Stimulated activated naive CD8-positive, alpha-beta T cell treated with anti-CD3 and anti-CD28 coated beads, Interleukin-15, amount 100 ng/mL, for 72 hours (primary cell): ENCODE measurements around the gene KIRREL3.

Source experiments
- ATAC-seq: fragments of 150-1000 bp; cut with Tn5 transposase; 2 replicates; pipeline ENCODE4 v1.10.0; 2021; ENCODE audit warnings: mild to moderate bottlenecking, moderate library complexity
- DNase-seq, 2 donors: peaks; one replicate each; pipeline ENCODE4 v3.0.0; 2021 to 2022
- H3K27ac Mint-ChIP-seq, 2 donors: one replicate each; pipeline ENCODE4 v1.8.0; 2022; ENCODE audit warnings: mild to moderate bottlenecking in 2 of 2, mixed read lengths in 2 of 2, moderate library complexity in 2 of 2
- H3K27me3 Mint-ChIP-seq: one replicate; pipeline ENCODE4 v1.8.0; 2022; ENCODE audit warnings: mixed read lengths
- H3K4me1 Mint-ChIP-seq: one replicate; pipeline ENCODE4 v1.8.0; 2022; ENCODE audit warnings: mild to moderate bottlenecking, mixed read lengths
- H3K4me3 Mint-ChIP-seq, 2 donors: one replicate each; pipeline ENCODE4 v1.8.0; 2022; ENCODE audit warnings: mild to moderate bottlenecking in 2 of 2, mixed read lengths in 2 of 2, moderate library complexity in 1 of 2
- H3K9me3 Mint-ChIP-seq, 2 donors: one replicate each; pipeline ENCODE4 v1.8.0; 2022; ENCODE audit warnings: mixed read lengths in 2 of 2

KIRREL3 gene

DNA sequence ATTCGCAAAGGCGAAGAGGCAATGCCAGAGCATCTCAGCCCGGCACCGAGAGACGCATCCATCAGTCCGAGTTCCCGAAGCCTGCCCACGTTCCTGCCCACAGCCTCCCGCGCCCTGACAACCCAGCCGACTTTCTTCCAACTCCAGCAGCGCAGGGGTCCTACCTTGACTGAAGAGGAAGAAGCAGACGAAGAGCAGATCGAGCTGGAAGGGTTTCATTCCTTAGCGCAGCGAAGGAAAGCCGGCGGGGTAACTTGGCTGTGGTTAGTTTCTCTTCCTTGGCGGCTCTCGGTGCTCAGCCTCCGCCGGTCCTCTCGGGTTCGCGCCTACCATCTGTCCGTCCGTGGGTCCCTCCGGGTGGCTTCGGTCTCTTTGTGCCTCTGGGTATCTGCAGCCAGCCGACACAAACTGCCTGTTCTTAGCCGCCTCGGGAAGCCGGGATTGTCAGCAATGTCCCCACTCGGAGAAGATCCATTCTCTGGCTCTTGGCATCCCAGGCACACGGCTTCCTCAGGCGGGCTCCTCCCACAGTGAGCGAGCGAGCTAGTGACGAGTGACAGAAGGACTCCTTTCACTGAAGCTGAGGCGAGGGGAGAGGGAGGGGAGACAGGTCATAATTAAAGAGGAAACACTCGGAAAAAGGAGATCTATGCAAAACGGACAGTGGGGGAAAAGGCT, at the start of gene KIRREL3:
KIRREL3 (minus strand) TSS at position 480 of the 678 bp plus-strand sequence.
- Mint-ChIP-seq H3K4me1 (no peaks in the 10 kb centered on the region), H3K27me3 (no peaks in the 10 kb centered on the region), H3K9me3 (no peaks in the 10 kb centered on the region), H3K27ac (no peak within 1 kb of the TSS), H3K4me3 (no peak within 1 kb of the TSS)
- DNase-seq (no peak), ATAC-seq (no peak)

DNA sequence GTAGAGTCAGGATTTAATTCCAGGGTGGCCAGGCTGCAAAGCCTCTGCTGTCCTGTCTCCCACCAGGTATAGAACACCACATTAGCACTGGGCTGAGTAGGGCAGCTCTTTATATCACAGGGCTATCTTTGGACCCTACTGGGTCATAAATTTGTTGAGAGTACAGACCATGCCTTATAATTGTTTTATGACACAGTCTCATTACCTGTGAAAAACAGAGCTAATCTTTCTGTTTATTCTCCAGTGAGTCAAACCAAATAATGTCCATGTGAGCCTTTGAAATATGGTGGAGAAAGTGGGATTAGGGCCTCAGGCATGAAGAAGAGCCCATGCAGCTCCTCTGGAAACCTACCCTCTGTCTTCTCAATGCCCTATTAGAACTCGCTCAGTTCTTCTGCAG, 49.6 kb upstream of the KIRREL3 start:
- DNase-seq, result no peak
- H3K27me3 Mint-ChIP-seq, result no peaks in the 10 kb centered on the region
- no peaks in the 10 kb centered on the region for H3K9me3 Mint-ChIP-seq
- no peak overlapping the region for H3K4me3 Mint-ChIP-seq
- H3K4me1 Mint-ChIP-seq, result no peaks in the 10 kb centered on the region
- ATAC-seq, result peak; percentile 31
- H3K27ac Mint-ChIP-seq, result no peak overlapping the region

DNA sequence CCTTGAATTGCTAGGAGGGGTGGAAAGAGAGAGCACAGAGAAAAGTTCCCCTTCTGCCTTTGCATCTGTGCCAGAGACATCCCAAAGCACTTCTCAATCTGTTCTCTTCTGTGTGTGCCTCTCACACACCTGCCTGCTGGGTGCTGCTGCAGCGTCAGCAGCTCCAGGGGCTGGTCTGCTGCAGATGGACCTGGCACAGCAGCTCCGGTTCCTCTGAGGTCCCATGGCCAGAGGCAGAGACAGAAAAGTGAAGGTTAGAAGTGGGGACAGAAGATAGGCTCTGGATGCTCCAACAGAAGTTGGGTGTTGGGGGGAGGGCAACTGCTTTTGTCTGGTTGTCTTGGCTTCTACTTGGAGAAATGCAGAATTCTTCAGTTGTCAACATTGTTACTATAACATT, 48.9 kb upstream of the KIRREL3 start:
- no peaks in the 10 kb centered on the region for H3K27me3 Mint-ChIP-seq
- H3K27ac Mint-ChIP-seq, result no peak overlapping the region
- no peak for ATAC-seq
- no peaks in the 10 kb centered on the region for H3K4me1 Mint-ChIP-seq
- H3K4me3 Mint-ChIP-seq, result no peak overlapping the region
- DNase-seq, result no peak
- H3K9me3 Mint-ChIP-seq, result no peaks in the 10 kb centered on the region

DNA sequence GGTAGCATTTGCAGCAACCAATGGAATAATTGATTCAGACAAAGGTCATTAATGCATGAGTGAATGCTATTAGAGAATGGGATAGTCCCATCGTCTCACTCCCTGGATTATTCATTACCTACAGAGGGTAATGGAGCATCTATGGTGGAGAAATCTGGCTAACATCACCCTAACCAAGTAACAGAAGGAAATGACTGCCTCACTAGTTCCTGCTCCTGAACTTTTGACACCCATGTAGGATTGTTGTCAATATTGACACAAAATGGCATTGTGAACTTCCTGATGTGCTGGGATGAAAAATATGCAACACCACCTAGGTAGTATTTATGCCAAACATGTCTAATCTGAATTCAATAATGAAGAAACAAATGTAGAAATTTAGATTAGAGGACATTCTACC, 44.0 kb upstream of the KIRREL3 start:
- Mint-ChIP-seq H3K4me3 (no peak overlapping the region), H3K27ac (no peak overlapping the region), H3K9me3 (no peaks in the 10 kb centered on the region), H3K4me1 (no peaks in the 10 kb centered on the region), H3K27me3 (no peaks in the 10 kb centered on the region)
- ATAC-seq (no peak), DNase-seq (no peak)

DNA sequence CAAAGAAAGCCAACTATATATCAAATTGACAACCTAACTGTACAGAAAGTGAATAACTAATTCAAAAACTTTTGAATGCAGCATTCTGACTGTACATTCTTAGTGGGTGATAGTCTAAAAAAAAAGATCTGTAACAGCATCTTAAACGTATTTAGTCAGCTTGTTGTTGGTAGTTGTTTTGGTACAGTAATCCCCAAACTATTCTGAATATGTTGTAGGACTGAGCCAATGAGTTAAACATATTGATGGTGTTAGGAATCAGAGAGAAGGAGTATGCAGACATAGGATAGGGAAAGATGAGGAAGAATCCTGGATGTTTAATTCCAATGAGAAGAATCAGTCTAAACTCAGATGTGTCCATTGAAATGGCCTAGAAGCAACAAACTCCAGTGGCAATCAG, 41.9 kb upstream of the KIRREL3 start:
- Mint-ChIP-seq H3K9me3 (no peaks in the 10 kb centered on the region), H3K27me3 (no peaks in the 10 kb centered on the region), H3K4me3 (no peak overlapping the region), H3K27ac (no peak overlapping the region), H3K4me1 (no peaks in the 10 kb centered on the region)
- DNase-seq (no peak), ATAC-seq (no peak)

DNA sequence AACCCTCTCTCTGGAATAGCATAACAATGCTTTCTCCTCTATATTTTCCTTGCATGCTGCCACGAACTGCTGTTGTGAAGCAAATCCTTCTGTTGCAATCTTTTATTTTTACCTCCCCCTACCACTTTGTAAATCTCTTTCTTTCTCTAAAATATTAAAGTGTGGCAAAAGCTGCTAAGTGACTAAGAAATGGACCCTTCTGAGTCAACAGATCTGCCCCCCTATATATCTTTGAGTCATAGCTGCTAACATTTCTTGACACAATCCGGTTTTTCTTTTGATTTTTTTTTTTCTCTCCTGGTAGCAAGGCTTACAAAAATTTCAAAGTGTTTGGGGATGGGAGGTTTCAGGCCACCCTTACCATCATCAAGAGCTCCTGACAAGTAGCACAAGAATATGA, 39.0 kb upstream of the KIRREL3 start:
- H3K27me3 Mint-ChIP-seq, result no peaks in the 10 kb centered on the region
- DNase-seq, result no peak
- H3K4me3 Mint-ChIP-seq, result no peak overlapping the region

DNA sequence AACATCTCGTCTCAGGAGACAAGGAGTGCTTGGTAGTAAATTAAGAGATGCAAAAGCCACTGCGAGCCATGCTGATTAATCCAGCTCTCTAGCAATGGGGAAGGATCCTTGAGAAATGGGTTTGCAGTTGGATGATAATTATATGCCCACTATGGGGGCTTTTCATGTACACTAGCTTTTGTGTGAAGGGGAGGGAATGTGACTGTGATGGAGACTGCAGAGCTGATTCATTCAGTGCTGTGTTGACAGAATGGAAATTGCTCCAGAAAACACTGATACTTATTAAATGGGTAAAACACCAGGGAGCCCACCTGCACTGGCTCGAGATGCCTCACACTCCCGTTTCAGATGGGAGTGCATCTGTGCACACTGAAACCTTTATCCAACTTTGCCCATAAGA, 37.0 kb upstream of the KIRREL3 start:
- Mint-ChIP-seq H3K4me3 (no peak overlapping the region), H3K27me3 (no peaks in the 10 kb centered on the region), H3K4me1 (no peaks in the 10 kb centered on the region), H3K27ac (no peak overlapping the region), H3K9me3 (peaks cover 0 to 7% of the 10 kb centered on the region in 2 donors)
- ATAC-seq (no peak), DNase-seq (no peak)

More for the DNA sequence above, 39.0 kb upstream of the KIRREL3 start:
- H3K27ac Mint-ChIP-seq, result no peak overlapping the region
- H3K9me3 Mint-ChIP-seq, result no peaks in the 10 kb centered on the region
- H3K4me1 Mint-ChIP-seq, result no peaks in the 10 kb centered on the region
- ATAC-seq, result no peak

DNA sequence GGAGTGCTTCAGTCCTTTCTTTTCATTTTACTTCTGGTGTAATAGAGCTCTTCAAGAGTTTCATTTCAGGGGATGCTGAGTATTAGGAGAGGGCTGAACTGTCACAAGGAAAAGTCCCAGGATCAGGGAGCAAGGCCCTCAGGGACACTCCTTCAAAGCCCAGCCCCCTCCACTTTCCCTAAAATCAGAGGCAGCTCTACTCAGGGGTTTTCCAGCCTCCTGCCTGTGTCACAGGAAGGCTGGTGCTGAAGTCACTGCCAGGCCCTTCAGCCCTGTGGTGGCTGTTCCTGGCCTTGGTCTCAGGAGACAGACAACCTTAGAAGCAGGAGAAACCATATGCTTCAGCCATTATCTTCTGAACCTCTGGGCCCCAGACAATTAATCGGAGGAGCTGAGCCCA, 36.4 kb upstream of the KIRREL3 start:
- H3K27me3 Mint-ChIP-seq, result no peaks in the 10 kb centered on the region
- DNase-seq (no peak), ATAC-seq (no peak)
- H3K9me3 Mint-ChIP-seq, result peaks cover 0 to 7% of the 10 kb centered on the region in 2 donors
- no peak overlapping the region for H3K4me3 Mint-ChIP-seq
- H3K27ac Mint-ChIP-seq, result no peak overlapping the region
- no peaks in the 10 kb centered on the region for H3K4me1 Mint-ChIP-seq

DNA sequence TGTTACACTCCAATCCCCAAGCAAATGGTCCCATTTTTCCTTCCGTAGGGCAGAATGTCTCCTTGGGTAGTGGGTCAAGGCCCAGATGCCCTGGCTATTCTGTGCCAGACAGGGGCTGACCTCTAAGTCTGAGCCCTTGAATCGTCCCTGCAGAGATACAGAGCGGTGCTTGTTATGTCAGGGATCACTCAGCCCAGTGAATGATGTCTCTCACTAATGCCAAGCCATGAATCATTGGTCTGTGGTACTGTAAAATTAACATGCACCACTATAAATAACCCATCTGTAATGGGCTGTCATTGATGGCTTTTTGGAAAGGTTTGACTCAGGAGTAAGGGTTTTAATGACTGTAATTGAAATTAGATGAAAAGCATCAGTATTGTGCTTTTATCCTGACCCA, 35.3 kb upstream of the KIRREL3 start:
- H3K27ac Mint-ChIP-seq, result no peak overlapping the region
- ATAC-seq (no peak), DNase-seq (no peak)
- H3K9me3 Mint-ChIP-seq, result peaks cover 0 to 7% of the 10 kb centered on the region in 2 donors
- H3K4me1 Mint-ChIP-seq, result no peaks in the 10 kb centered on the region
- no peak overlapping the region for H3K4me3 Mint-ChIP-seq
- no peaks in the 10 kb centered on the region for H3K27me3 Mint-ChIP-seq

DNA sequence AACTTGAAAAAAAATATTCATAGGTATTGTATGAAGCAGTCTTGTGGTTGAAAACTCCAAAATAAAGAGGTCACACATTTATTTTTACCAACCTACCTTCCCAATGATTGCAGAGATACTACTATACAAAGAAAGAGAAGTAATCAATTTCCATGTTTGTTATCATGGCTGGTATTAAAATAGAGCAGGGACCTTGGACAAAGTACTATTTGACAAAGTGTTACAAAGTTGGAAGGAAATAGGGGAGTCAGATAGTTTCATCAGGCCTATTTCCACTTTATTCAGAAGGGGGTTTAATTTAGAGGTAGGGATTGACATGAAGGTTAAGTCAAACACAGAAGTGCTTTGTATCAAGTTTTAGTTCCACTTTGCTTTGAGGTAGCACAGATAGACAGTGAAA, 34.4 kb upstream of the KIRREL3 start:
- no peak for ATAC-seq
- DNase-seq, result no peak
- Mint-ChIP-seq H3K4me3 (no peak overlapping the region), H3K27me3 (no peaks in the 10 kb centered on the region), H3K9me3 (peaks cover 0 to 7% of the 10 kb centered on the region in 2 donors), H3K27ac (no peak overlapping the region), H3K4me1 (no peaks in the 10 kb centered on the region)

DNA sequence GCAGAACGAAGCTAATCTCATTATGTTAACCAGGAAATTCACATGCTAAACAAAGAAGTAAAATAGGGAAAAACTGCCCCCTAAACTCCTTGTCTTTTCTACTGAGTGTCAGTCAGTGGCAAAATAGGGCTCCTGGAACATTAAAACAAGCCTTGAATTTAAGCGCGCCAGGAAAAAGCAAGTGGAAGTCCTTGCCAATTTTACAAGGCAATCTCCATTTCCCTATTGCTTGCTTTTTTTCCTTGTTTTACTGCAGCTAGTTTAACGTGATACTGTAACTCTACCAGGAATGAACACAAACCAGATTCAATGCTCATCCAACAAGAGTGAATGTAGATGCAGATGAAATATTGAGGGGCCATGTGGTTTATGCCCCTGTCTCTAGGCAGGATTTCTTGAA, 28.1 kb upstream of the KIRREL3 start:
- Mint-ChIP-seq H3K4me3 (no peak overlapping the region), H3K9me3 (peaks cover 0 to 2% of the 10 kb centered on the region in 2 donors), H3K27me3 (peaks cover 10% of the 10 kb centered on the region), H3K4me1 (no peaks in the 10 kb centered on the region), H3K27ac (no peak overlapping the region)
- DNase-seq, result no peak
- ATAC-seq, result no peak

DNA sequence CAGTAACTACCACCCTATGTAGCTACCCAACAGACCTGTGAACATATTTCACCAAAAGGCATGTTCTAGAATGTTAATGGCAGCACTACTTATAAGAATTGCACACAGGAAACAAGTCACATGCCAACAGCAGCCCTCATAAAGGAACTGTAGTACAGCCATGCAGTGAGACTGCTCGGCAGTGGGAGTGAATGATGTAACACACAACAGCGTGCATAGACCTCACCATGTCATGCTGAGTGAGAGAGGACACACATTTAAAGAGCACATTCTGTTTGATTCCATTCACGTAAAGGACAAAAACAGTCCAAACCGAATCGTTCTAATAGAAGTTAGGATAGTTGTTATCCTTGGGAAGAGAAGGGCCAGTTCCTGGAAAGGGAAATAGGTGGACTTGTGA, 27.2 kb upstream of the KIRREL3 start:
- Mint-ChIP-seq H3K27ac (no peak overlapping the region), H3K4me3 (no peak overlapping the region), H3K27me3 (peaks cover 13% of the 10 kb centered on the region), H3K9me3 (no peaks in the 10 kb centered on the region), H3K4me1 (no peaks in the 10 kb centered on the region)
- DNase-seq, result no peak
- ATAC-seq, result no peak

DNA sequence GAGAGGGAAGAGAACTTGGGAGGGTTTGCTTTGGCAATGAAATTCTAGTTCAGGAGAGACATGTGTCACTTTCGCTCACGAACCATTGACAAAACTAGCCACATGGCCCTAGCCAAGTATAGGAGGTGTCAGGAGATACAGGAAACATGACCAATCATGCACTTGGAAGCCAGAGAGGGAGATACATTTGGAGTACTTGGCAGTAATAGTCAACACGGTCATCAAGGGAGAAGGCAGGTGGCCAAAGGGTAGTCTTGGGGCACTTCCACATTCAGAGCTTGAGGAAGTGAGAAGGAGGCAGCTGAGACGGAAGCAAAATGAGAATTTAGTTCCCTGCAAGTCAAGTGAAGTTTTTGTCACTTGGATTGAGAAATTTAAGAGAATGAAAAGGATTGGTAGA, 26.4 kb upstream of the KIRREL3 start:
- Mint-ChIP-seq H3K4me1 (no peaks in the 10 kb centered on the region), H3K27ac (no peak overlapping the region), H3K9me3 (no peaks in the 10 kb centered on the region), H3K4me3 (no peak overlapping the region), H3K27me3 (peaks cover 13% of the 10 kb centered on the region)
- DNase-seq (no peak), ATAC-seq (no peak)

DNA sequence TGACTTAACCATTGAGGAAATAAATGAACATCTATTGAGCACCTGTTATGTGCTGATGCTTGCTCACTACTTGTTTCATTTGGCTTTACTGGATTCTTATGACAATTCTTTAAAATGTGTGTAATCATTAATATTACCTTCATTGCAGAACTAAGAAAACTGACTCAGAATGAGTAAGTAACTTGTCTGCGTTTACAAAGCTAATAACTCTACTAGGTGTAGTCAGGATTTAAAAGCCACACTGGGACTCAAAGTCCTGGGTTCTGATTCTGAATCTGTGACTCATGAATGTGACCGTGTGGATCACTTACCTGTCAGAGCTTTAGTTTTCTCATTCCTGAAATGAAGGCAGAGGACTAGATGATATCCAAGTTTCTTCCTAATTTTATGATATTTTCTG, 23.4 kb upstream of the KIRREL3 start:
- no peak for DNase-seq
- H3K9me3 Mint-ChIP-seq, result no peaks in the 10 kb centered on the region
- no peak overlapping the region for H3K27ac Mint-ChIP-seq
- H3K4me3 Mint-ChIP-seq, result no peak overlapping the region
- ATAC-seq, result no peak
- peaks cover 17% of the 10 kb centered on the region for H3K27me3 Mint-ChIP-seq
- H3K4me1 Mint-ChIP-seq, result no peaks in the 10 kb centered on the region

DNA sequence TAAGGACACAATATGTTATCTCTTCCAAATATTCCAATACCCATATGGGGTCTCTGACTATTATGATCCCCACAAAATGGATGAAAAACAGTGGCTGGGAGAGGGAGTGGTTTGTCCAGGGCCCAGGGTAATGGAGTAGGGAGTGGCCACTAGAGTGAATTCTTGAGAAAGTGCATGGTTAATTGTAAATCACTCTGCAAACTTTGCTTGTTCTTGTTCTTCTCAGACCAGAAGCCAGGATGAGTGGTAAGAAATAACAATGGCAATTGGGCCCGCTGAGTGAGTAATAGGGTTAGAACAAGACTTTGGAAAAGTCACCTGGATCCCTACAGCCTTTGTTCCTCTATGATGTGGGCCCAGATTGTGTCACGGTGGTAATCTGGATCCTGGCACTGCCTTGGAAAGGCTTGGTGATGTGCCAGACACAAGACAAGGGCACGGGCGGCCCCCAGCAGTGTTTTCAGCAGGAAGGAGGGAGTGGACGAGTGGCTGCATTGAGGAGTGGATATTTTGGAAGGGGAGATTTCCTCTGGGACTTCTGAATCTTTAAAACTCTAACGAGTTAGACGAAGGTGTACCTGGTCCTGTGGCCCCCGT, 18.2 kb upstream of the KIRREL3 start:
- Mint-ChIP-seq H3K4me3 (no peak overlapping the region), H3K4me1 (no peaks in the 10 kb centered on the region), H3K27me3 (peaks cover 23% of the 10 kb centered on the region), H3K9me3 (no peaks in the 10 kb centered on the region), H3K27ac (no peak overlapping the region)
- no peak for ATAC-seq
- no peak for DNase-seq

DNA sequence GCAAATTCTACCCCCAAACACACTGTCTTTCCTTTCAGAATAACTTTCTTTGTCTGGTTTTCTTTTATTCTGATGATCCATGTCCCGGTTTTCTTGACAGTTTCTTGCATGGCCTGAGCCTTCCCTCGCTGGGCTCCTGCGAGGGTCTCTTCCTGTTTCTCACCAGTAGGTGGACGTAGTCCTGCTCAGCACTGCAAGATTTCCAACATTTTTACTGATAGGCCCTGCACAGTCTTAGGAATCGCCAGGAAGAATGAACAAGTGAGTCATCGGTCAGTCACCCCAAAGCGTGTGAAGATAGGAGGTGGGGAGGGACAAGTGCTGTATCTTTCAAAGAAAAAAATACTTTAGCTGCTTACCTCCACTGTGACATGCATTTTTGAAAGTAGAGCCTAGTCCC, 16.9 kb upstream of the KIRREL3 start:
- Mint-ChIP-seq H3K9me3 (no peaks in the 10 kb centered on the region), H3K4me1 (no peaks in the 10 kb centered on the region), H3K4me3 (no peak overlapping the region), H3K27me3 (peaks cover 30% of the 10 kb centered on the region), H3K27ac (no peak overlapping the region)
- DNase-seq (no peak), ATAC-seq (no peak)

DNA sequence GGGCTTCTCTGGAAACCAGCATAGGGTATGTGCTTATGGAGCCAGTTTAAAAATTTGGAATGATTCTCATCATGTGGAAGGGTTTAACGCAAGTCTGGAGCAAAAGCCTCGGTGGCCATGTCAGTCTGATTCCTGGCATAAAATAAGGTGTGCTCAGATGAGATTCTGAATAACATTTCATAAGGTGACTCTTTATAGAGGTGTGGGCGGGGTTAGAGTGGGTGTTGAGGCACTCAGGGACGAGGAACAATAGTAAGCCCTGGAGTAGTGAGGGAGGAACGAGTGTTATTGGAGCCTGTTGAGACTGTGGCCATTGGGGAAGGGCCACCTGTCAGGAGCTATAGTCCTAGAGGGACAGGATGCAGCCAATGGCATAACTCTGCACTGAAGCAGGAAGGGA, 13.0 kb upstream of the KIRREL3 start:
- no peaks in the 10 kb centered on the region for H3K9me3 Mint-ChIP-seq
- no peak for ATAC-seq
- H3K4me3 Mint-ChIP-seq, result no peak overlapping the region
- no peak overlapping the region for H3K27ac Mint-ChIP-seq
- H3K27me3 Mint-ChIP-seq, result peaks cover 23% of the 10 kb centered on the region
- no peaks in the 10 kb centered on the region for H3K4me1 Mint-ChIP-seq
- no peak for DNase-seq
